ENCODE results near the gene CTSO. TPM values are rescaled to one million over a fixed set of nuclear protein-coding genes. Genes with fewer than 3 reads are reported as not detected.

Gene CTSO
- total and polyA plus RNA-seq, 2 donors (not counting 3 experiments of a cell fraction or from before 2014, with no cell fraction given), result 7.9 to 8.5 TPM

GRCh38 chr4:155966171-155966570 is 12.5 kb upstream of the CTSO start:
- H3K9me1 ChIP-seq (replicated peaks; ENCODE audit: control insufficient read depth, extremely low read depth, insufficient read depth, low read length), result no peaks in the 10 kb centered on the region
- FAIRE-seq, result no peak
- dilution Hi-C loops (cut with MboI; ENCODE audit: extremely low pct_ligation_motif_present, low sequenced_read_pairs), result no loop called here
- no peak for TF ChIP-seq GATA2 (IDR thresholded peaks at IDR 0.05; ENCODE audit: insufficient read depth, insufficient read length, low read depth, low read length)
- TF ChIP-seq FOS (IDR thresholded peaks at IDR 0.05; ENCODE audit: borderline replicate concordance, insufficient read depth, low read length), result no peak
- TF ChIP-seq CTCF (IDR thresholded peaks at IDR 0.05; ENCODE audit: extremely low read depth in 1 of 2, insufficient read depth in 1 of 2, low read depth in 1 of 2, low read length in 2 of 2), result no peak
- no peak for TF ChIP-seq MAX (IDR thresholded peaks at IDR 0.05; ENCODE audit: insufficient read depth, insufficient read length)
- H3K79me2 ChIP-seq (ENCODE audit: control insufficient read depth, insufficient read depth, low read length), result no peaks in the 10 kb centered on the region
- no peak overlapping the region for H3K4me2 ChIP-seq (ENCODE audit: insufficient read depth, low read length)
- H3K4me1 ChIP-seq (ENCODE audit: control insufficient read depth, extremely low read depth, insufficient read depth, low read length), result no peaks in the 10 kb centered on the region
- DNase-seq (ENCODE audit: low read depth, low spot score), result no peak
- no peaks in the 10 kb centered on the region for H4K20me1 ChIP-seq (replicated peaks; ENCODE audit: control insufficient read depth, extremely low read depth, insufficient read depth, low read length)
- no TSS peak for BruUV-seq (replicated peaks)
- no peak overlapping the region for H3K4me3 ChIP-seq (replicated peaks in 1 of 3; ENCODE audit: insufficient read depth in 1 of 3, low read depth in 1 of 3, low read length in 3 of 3)
- H2AFZ ChIP-seq (ENCODE audit: low read depth, low read length), result no peak overlapping the region
- H3K36me3 ChIP-seq (ENCODE audit: control insufficient read depth in 2 of 2, extremely low read depth in 1 of 2, insufficient read depth in 2 of 2, low read length in 2 of 2), result no peaks in the 10 kb centered on the region
- ChIA-PET CTCF (interaction anchor here (1.4 to 2.1 kb wide), 2 partner anchors 9 to 562 kb away, joined by 3 to 5 read pairs; no protein-coding TSS in a partner anchor), POLR2A (no interaction called here)
- H3K27ac ChIP-seq (ENCODE audit: insufficient read depth, low read depth, low read length), result no peak overlapping the region
- peaks cover 0 to 4% of the 10 kb centered on the region in 2 experiments for H3K27me3 ChIP-seq (ENCODE audit: control insufficient read depth in 2 of 2, insufficient read depth in 2 of 2, low read length in 2 of 2)
- H3K9me3 ChIP-seq (replicated peaks; ENCODE audit: control insufficient read depth, insufficient read depth, low read length), result no peaks in the 10 kb centered on the region
- intact Hi-C loops (cut with micrococcal nuclease), result no loop called here
- no peak overlapping the region for H3K9ac ChIP-seq (replicated peaks; ENCODE audit: extremely low read depth, insufficient read depth, low read length)

All from endothelial cell of umbilical vein (primary cell).